ENCODE data around the gene KCNK3. TPM values are rescaled to one million over a fixed set of nuclear protein-coding genes. Genes with fewer than 3 reads are reported as not detected.
A peak's percentile ranks its signal among the peaks of the same experiment; 100 is the strongest.

Gene KCNK3
- total RNA-seq, 1 experiment from 2014 or later: 0.09 TPM

DNA sequence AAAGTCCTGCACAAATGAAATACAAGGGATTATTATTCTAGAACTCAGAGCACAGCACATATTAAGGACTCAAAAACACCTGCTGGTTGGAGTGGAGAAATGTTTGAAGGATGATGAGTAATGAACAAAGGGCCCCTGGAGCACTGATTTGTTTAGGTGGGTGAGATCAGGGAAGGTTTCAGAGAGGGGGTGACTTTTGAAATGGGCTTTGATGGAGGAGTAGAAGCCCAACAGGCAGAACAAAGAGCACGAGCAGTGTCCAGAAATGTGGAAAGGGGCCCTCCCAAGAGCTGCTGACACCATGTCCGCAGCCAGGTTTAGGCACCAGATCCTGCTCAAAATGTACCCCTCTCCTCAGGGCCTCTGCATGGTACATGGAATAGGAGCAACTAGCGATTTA, 23.8 kb downstream of the KCNK3 start:
- Histone ChIP-seq H3K27ac (ENCODE audit: insufficient read length, low read depth, low read length) (no peak overlapping the region), H2BK120ac (ENCODE audit: low read depth, low read length, poor library complexity, severe bottlenecking) (no peak overlapping the region), H4K91ac (ENCODE audit: insufficient read length, low read depth, low read length) (no peak overlapping the region), H3K9me3 (ENCODE audit: control insufficient read depth, low read depth, low read length) (no peaks in the 10 kb centered on the region), H3K4me2 (ENCODE audit: insufficient read depth, insufficient read length, low read length) (no peak overlapping the region), H3K79me1 (ENCODE audit: insufficient read depth, low read depth, low read length, poor library complexity, severe bottlenecking) (no peaks in the 10 kb centered on the region), H2BK20ac (ENCODE audit: low read depth, low read length, poor library complexity, severe bottlenecking) (no peak overlapping the region), H3K23me2 (ENCODE audit: insufficient read length, low read depth, low read length, poor library complexity, severe bottlenecking) (no peaks in the 10 kb centered on the region), H3K14ac (ENCODE audit: insufficient read depth, low read length) (no peak overlapping the region), H3K9ac (ENCODE audit: extremely low read depth, insufficient read length, low read length) (no peak overlapping the region), H3K23ac (ENCODE audit: insufficient read length, low read depth, low read length) (no peak overlapping the region), H3K4me1 (ENCODE audit: insufficient read depth, low read length) (0 out of 2 replicates have a peak, but pooled peaks cover 4% of the 10 kb centered on the region), H4K8ac (replicated peaks; ENCODE audit: insufficient read length, low read depth, low read length) (no peak overlapping the region), H2BK15ac (ENCODE audit: low read depth, low read length) (no peak overlapping the region), H2BK5ac (ENCODE audit: insufficient read length, low read length) (no peak overlapping the region), H3K18ac (ENCODE audit: insufficient read length, low read depth, low read length) (no peak overlapping the region), H3K56ac (ENCODE audit: insufficient read length, low read depth, low read length) (no peak overlapping the region), H3T11ph (ENCODE audit: low read length) (no peak overlapping the region), H2BK12ac (ENCODE audit: insufficient read length, low read depth, low read length) (no peak overlapping the region), H4K20me1 (ENCODE audit: control insufficient read depth, insufficient read depth, insufficient read length) (no peaks in the 10 kb centered on the region), H2AK5ac (ENCODE audit: insufficient read length, low read length) (no peak overlapping the region), H4K5ac (ENCODE audit: insufficient read length, low read depth, low read length) (no peak overlapping the region), H3K4ac (ENCODE audit: low read depth, low read length) (no peak overlapping the region), H3K79me2 (ENCODE audit: insufficient read depth, low read length) (no peaks in the 10 kb centered on the region), H3K27me3 (ENCODE audit: insufficient read depth, low read length) (no peaks in the 10 kb centered on the region), H2AFZ (ENCODE audit: low read length) (no peak overlapping the region)
- H3K27me3 Mint-ChIP-seq (ENCODE audit: low read depth): peaks cover 6% of the 10 kb centered on the region
- WGBS (ENCODE audit: extremely low coverage, insufficient read length, low lambda C conversion rate): no CpG with 5 or more reads among the region's 3 CpGs
- H3K4me3 Mint-ChIP-seq: no peak overlapping the region
- no peaks in the 10 kb centered on the region for H3K36me3 Mint-ChIP-seq (ENCODE audit: insufficient read depth in 1 of 3, low read depth in 3 of 3)
- no peak for TF ChIP-seq CTCF (conservative IDR thresholded peaks at IDR 0.05)
- H3K27ac Mint-ChIP-seq: peak overlapping the region in 1 of 3 experiments; percentile 8; a peak in 1 of 7 replicates
- no peaks in the 10 kb centered on the region for H3K9me3 Mint-ChIP-seq
- H3K4me1 Mint-ChIP-seq: peaks cover 9 to 16% of the 10 kb centered on the region in 2 experiments
- DNase-seq: no peak

Data from H9 (cell line).